NCI-H128 (cell line): Measurements from ENCODE around the gene HCRTR1.
A peak's percentile ranks its signal among the peaks of the same experiment; 100 is the strongest.
"Not testable (repeated sequence)": the region's sequence is repeated elsewhere in the genome, so short reads cannot be mapped to it uniquely, and the experiment has no call there.

Experiments used
- DNase-seq: peaks from one replicate; lab custom pipeline; 2025; ENCODE audit not compliant: unreplicated experiment; lab: John Stamatoyannopoulos, UW

Gene HCRTR1

GRCh38 chr1:31581821-31582810 is 35.4 kb upstream of the HCRTR1 start:
- no peak for DNase-seq

- DNase-seq: no peak
Observed at GRCh38 chr1:31583082-31583994, 34.2 kb upstream of the HCRTR1 start.

GRCh38 chr1:31583995-31584868 is 33.3 kb upstream of the HCRTR1 start:
- DNase-seq: no peak

- no peak for DNase-seq
Observed at GRCh38 chr1:31584869-31585735, 32.4 kb upstream of the HCRTR1 start.

DNA sequence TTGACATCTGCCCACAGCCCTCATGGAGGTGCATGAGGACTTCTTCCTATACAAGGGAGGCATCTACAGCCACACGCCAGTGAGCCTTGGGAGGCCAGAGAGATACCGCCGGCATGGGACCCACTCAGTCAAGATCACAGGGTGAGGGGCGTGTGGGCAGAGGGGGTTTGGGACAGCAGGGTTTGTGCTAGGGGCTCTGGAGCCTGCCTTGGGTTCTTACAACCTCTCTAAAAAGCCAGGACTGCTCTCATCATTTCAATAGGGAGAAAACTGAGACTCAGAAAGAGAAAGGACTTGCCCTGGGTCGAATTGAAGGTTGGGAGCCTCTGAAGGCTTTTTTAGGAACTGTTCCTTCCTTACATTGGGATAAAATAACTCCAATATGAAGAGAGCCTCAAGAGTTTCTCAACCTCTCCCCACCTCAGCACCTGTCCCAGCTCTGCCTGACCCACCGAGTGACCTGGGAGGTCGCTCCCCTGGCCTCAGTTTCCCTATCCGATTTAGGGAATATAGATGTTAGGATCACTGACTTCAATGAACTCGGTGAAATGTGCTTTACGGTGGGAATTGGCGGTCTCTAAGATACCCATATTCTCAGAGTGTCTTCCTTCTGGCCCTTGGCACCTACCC is 31.6 kb upstream of the HCRTR1 start:
- no peak for DNase-seq

GRCh38 chr1:31586376-31587327 is 30.8 kb upstream of the HCRTR1 start:
- no peak for DNase-seq

DNA sequence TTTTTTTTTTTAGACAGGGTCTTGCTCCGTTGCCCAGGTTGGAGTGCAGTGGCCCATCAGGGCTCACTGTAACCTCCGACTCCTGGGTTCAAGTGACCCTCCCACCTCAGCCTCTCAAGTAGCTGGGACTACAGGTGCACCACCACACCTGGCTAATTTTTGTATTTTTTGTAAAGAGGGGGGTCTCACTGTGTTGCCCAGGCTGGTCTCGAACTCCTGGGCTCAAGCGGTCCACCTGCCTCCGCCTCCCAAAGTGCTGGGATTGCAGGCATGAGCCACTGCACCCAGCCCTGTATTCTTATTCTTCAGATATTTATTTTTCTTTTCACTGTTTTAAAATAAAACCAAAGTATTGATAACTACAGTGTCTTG is 30.2 kb upstream of the HCRTR1 start:
- DNase-seq: not testable (repeated sequence)

GRCh38 chr1:31587720-31588423 is 29.6 kb upstream of the HCRTR1 start:
- DNase-seq: peak; percentile 32

DNA sequence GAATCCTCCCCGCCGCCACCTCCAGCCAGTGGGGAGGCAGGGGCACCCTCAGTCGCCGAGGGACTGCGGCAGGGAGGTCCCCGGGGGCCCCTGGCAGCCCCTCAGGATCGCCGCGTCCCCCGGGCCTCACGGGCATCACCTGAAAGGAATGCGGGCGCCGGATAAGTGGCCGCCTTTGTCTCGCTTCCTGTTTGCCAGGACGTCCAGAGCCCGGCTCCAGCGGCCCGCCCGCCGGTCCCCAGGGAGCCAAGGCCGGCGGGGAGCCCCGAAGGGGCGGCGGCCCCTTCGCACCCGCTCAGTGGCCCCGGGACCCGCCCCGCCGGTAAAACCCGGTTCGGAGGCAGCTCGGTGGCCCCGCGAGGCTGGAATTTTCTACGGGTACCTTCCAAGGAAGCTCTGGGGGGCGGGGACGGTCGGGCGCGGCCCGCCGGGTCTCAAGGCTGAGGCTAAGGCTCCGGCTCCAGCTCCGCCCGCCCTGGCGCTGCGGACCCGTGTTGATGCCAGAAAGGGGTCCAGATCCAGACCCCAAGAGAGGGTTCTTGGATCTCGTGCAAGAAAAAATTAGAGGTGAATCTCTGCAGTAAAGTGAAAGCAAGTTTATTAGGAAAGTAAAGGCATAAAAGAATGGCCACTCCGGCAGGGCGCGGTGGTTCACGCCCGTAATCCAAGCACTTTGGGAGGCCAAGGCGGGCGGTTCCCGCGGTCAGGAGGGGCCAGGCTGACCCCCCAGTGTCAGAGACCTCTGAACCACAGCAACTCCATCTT is 28.6 kb upstream of the HCRTR1 start:
- DNase-seq: no peak

GRCh38 chr1:31591425-31592093 is 25.9 kb upstream of the HCRTR1 start:
- no peak for DNase-seq

GRCh38 chr1:31592132-31592531 is 25.4 kb upstream of the HCRTR1 start:
- no peak for DNase-seq

DNA sequence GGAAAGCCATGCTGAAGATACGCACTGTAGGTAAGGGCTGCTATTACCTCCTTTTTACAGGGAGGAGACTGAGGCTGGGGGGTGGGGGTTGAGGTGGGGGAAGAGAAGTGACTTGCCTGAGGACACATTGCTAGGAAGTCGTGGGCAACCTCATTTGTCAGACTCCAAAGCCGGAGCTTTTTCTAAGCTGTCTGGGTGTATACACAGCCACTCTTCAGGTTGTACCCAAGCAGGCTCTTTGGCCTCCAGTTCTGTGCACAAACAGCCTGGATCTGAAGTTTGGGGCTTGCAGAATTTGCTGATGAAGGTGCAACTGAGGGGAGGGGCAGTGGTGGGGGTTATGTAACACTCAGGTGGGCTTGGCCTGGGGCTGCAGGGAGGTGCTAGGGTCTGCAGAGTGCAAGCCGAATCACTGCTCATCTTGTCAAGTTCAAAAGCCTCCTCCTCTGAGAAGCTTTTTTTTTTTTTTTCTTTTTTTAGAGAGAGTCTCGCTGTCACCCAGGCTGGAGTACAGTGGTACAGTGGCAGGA is 24.3 kb upstream of the HCRTR1 start:
- no peak for DNase-seq

GRCh38 chr1:31593770-31594632 is 23.5 kb upstream of the HCRTR1 start:
- DNase-seq: peak; percentile 26

GRCh38 chr1:31595836-31596736 is 21.4 kb upstream of the HCRTR1 start:
- DNase-seq: no peak
